ENCODE results near the gene BTG2. TPM values are rescaled to one million over a fixed set of nuclear protein-coding genes. Genes with fewer than 3 reads are reported as not detected.

The BTG2 gene
- total RNA-seq, 1 experiment from 2014 or later: 19.4 TPM

- ChIA-PET CTCF (interaction anchor here (0.6 to 11.3 kb wide), 18 partner anchors 8 to 228 kb away, joined by 3 to 369 read pairs (median 6); partner anchors contain the start of gene BTG2), POLR2A (interaction anchor here (1.7 kb wide), 1 partner anchor 20 kb away, joined by 5 read pairs; no protein-coding TSS in a partner anchor)
- no peaks in the 10 kb centered on the region for H3K9me3 Mint-ChIP-seq
- peak; percentile 95 for TF ChIP-seq USF2 (CRISPR knock-in tag; IDR thresholded peaks at IDR 0.05)
- peak; percentile 94 for TF ChIP-seq USF1 (CRISPR knock-in tag; IDR thresholded peaks at IDR 0.05)
- TF ChIP-seq HMGXB4 (CRISPR knock-in tag; IDR thresholded peaks at IDR 0.05): no peak
- peak; percentile 47 for DNase-seq (ENCODE audit: low spot score)
- peaks cover 16% of the 10 kb centered on the region for H3K4me1 Mint-ChIP-seq
- H3K4me3 Mint-ChIP-seq: peak overlapping the region; percentile 20; the same call in 1 of the 2 replicates
- peaks cover 31% of the 10 kb centered on the region for H3K27me3 Mint-ChIP-seq (ENCODE audit: low read depth)
- no peaks in the 10 kb centered on the region for H3K36me3 Mint-ChIP-seq
- ATAC-seq: peak; percentile 11
- no peak overlapping the region for H3K27ac Mint-ChIP-seq
These were observed 34.1 kb upstream of the BTG2 start for GRCh38 chr1:203271018-203271743.

DNA sequence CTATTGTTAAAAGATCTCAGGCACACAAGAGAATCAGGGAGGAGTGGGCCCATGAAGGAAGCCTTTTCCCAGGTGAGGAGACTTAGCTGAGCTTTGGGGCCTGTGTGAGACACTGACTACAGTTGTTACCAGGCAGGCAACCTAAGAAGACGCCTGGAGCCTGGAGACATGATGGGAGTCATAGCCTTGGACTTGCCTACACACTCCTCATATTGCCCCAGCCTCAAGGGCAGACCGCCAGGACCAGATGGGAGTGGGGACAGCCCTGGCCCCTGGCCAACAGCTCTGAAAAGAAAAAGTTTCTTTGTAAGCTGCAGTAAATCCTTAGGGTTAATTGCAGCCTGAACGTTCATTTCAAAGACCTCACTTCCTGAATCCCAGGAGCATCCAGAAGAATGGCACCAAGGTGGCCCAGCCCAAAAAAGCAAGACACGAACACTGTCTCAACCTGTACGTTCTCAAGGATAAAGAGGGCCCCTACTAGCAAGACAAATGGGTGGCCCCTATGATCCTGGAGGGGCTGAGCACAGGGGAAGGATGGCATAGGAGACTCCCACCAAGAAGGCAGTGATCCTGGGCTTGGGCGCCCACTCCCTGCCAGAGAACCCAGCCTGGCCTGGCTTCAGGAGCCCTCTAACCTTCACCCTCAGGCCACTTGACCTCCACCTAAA is 33.2 kb upstream of the BTG2 start:
- peaks cover 15% of the 10 kb centered on the region for H3K4me1 Mint-ChIP-seq
- POLR2A ChIA-PET: interaction anchor here (1.7 kb wide), 1 partner anchor 19 kb away, joined by 5 read pairs; no protein-coding TSS in a partner anchor
- ATAC-seq (no peak), DNase-seq (ENCODE audit: low spot score) (no peak)
- no peak overlapping the region for H3K27ac Mint-ChIP-seq
- peaks cover 40% of the 10 kb centered on the region for H3K27me3 Mint-ChIP-seq (ENCODE audit: low read depth)
- no peak overlapping the region for H3K4me3 Mint-ChIP-seq
- no peaks in the 10 kb centered on the region for H3K36me3 Mint-ChIP-seq
- CTCF ChIA-PET: interaction anchor here (0.7 to 11.3 kb wide), 13 partner anchors 16 to 229 kb away, joined by 3 to 369 read pairs (median 12); partner anchors contain the start of gene BTG2
- H3K9me3 Mint-ChIP-seq: no peaks in the 10 kb centered on the region
- TF ChIP-seq ELF4 (CRISPR knock-in tag; IDR thresholded peaks at IDR 0.05; ENCODE audit: low read depth) (no peak), ZNF671 (CRISPR knock-in tag; IDR thresholded peaks at IDR 0.05) (no peak), NR3C1 (CRISPR knock-in tag; conservative IDR thresholded peaks at IDR 0.05; ENCODE audit: low read depth) (no peak), USF1 (CRISPR knock-in tag; IDR thresholded peaks at IDR 0.05) (no peak), EMX1 (CRISPR knock-in tag; IDR thresholded peaks at IDR 0.05) (no peak), TP53 (CRISPR knock-in tag; IDR thresholded peaks at IDR 0.05) (no peak), SP1 (CRISPR knock-in tag; conservative IDR thresholded peaks at IDR 0.05) (no peak), TEAD4 (CRISPR knock-in tag; IDR thresholded peaks at IDR 0.05) (no peak), ZNF232 (CRISPR knock-in tag; IDR thresholded peaks at IDR 0.05) (no peak), NFATC4 (CRISPR knock-in tag; IDR thresholded peaks at IDR 0.05) (no peak), ESRRA (CRISPR knock-in tag; IDR thresholded peaks at IDR 0.05; ENCODE audit: borderline replicate concordance) (no peak), OVOL2 (CRISPR knock-in tag; IDR thresholded peaks at IDR 0.05; ENCODE audit: borderline replicate concordance) (no peak), CREB1 (CRISPR knock-in tag; IDR thresholded peaks at IDR 0.05) (no peak), USF2 (CRISPR knock-in tag; IDR thresholded peaks at IDR 0.05) (no peak)
- TF ChIP-seq, protein P1, sequence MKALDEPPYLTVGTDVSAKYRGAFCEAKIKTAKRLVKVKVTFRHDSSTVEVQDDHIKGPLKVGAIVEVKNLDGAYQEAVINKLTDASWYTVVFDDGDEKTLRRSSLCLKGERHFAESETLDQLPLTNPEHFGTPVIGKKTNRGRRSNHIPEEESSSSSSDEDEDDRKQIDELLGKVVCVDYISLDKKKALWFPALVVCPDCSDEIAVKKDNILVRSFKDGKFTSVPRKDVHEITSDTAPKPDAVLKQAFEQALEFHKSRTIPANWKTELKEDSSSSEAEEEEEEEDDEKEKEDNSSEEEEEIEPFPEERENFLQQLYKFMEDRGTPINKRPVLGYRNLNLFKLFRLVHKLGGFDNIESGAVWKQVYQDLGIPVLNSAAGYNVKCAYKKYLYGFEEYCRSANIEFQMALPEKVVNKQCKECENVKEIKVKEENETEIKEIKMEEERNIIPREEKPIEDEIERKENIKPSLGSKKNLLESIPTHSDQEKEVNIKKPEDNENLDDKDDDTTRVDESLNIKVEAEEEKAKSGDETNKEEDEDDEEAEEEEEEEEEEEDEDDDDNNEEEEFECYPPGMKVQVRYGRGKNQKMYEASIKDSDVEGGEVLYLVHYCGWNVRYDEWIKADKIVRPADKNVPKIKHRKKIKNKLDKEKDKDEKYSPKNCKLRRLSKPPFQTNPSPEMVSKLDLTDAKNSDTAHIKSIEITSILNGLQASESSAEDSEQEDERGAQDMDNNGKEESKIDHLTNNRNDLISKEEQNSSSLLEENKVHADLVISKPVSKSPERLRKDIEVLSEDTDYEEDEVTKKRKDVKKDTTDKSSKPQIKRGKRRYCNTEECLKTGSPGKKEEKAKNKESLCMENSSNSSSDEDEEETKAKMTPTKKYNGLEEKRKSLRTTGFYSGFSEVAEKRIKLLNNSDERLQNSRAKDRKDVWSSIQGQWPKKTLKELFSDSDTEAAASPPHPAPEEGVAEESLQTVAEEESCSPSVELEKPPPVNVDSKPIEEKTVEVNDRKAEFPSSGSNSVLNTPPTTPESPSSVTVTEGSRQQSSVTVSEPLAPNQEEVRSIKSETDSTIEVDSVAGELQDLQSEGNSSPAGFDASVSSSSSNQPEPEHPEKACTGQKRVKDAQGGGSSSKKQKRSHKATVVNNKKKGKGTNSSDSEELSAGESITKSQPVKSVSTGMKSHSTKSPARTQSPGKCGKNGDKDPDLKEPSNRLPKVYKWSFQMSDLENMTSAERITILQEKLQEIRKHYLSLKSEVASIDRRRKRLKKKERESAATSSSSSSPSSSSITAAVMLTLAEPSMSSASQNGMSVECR (CRISPR knock-in tag; IDR thresholded peaks at IDR 0.05; ENCODE audit: borderline replicate concordance): no peak
- TF ChIP-seq, protein P2, sequence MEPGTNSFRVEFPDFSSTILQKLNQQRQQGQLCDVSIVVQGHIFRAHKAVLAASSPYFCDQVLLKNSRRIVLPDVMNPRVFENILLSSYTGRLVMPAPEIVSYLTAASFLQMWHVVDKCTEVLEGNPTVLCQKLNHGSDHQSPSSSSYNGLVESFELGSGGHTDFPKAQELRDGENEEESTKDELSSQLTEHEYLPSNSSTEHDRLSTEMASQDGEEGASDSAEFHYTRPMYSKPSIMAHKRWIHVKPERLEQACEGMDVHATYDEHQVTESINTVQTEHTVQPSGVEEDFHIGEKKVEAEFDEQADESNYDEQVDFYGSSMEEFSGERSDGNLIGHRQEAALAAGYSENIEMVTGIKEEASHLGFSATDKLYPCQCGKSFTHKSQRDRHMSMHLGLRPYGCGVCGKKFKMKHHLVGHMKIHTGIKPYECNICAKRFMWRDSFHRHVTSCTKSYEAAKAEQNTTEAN (CRISPR knock-in tag; IDR thresholded peaks at IDR 0.05): no peak
- TF ChIP-seq, protein P3, sequence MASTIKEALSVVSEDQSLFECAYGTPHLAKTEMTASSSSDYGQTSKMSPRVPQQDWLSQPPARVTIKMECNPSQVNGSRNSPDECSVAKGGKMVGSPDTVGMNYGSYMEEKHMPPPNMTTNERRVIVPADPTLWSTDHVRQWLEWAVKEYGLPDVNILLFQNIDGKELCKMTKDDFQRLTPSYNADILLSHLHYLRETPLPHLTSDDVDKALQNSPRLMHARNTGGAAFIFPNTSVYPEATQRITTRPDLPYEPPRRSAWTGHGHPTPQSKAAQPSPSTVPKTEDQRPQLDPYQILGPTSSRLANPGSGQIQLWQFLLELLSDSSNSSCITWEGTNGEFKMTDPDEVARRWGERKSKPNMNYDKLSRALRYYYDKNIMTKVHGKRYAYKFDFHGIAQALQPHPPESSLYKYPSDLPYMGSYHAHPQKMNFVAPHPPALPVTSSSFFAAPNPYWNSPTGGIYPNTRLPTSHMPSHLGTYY (CRISPR knock-in tag; IDR thresholded peaks at IDR 0.05): no peak

All from WTC11 (cell line).